Measurements from ENCODE around the gene SMG6.

- TF ChIP-seq, protein P1, sequence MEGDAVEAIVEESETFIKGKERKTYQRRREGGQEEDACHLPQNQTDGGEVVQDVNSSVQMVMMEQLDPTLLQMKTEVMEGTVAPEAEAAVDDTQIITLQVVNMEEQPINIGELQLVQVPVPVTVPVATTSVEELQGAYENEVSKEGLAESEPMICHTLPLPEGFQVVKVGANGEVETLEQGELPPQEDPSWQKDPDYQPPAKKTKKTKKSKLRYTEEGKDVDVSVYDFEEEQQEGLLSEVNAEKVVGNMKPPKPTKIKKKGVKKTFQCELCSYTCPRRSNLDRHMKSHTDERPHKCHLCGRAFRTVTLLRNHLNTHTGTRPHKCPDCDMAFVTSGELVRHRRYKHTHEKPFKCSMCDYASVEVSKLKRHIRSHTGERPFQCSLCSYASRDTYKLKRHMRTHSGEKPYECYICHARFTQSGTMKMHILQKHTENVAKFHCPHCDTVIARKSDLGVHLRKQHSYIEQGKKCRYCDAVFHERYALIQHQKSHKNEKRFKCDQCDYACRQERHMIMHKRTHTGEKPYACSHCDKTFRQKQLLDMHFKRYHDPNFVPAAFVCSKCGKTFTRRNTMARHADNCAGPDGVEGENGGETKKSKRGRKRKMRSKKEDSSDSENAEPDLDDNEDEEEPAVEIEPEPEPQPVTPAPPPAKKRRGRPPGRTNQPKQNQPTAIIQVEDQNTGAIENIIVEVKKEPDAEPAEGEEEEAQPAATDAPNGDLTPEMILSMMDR (IDR thresholded peaks at IDR 0.05; ENCODE audit: insufficient read depth, low read depth, low read length) = no peak
- no peak for TF ChIP-seq EZH2 (IDR thresholded peaks at IDR 0.05; ENCODE audit: insufficient read depth, low read length)
These were observed 247.1 kb downstream of the SMG6 start for GRCh38 chr17:2056206-2057174.

All from astrocyte (in vitro differentiated cells and primary cell).